H54 (cell line): ENCODE results near the gene BEST4.
"Not testable (repeated sequence)": the region's sequence is repeated elsewhere in the genome, so short reads cannot be mapped to it uniquely, and the experiment has no call there.

ENCODE experiments used
- DNase-seq: peaks from one replicate; pipeline ENCODE4 v3.0.0; 2011; ENCODE audit warnings: low spot score, mixed read lengths; ENCODE audit not compliant: insufficient read length
- FAIRE-seq: peaks from 3 replicates; lab custom pipeline; 2011; peaks lifted over from hg19 to GRCh38; lab: Jason Lieb, UNC
- POLR2A ChIP-seq: IDR thresholded peaks from 2 replicates; pipeline ENCODE4 v1.6.1; 2011; ENCODE audit warnings: low read depth, mild to moderate bottlenecking, low read length

The BEST4 gene

GRCh38 chr1:44783697-44784093 is 4.3 kb downstream of the BEST4 start:
- DNase-seq (no peak), FAIRE-seq (no peak)

GRCh38 chr1:44780583-44781121 is 7.3 kb downstream of the BEST4 start:
- DNase-seq, result no peak
- no peak for TF ChIP-seq POLR2A
- no peak for FAIRE-seq

More at GRCh38 chr1:44783697-44784093, 4.3 kb downstream of the BEST4 start:
- TF ChIP-seq POLR2A, result no peak

GRCh38 chr1:44778705-44779576 is 9.0 kb downstream of the BEST4 start:
- no peak for DNase-seq
- TF ChIP-seq POLR2A, result no peak
- FAIRE-seq, result no peak

- FAIRE-seq (no peak), DNase-seq (no peak)
- no peak for TF ChIP-seq POLR2A
Observed at GRCh38 chr1:44777969-44778635, 9.9 kb downstream of the BEST4 start.

DNA sequence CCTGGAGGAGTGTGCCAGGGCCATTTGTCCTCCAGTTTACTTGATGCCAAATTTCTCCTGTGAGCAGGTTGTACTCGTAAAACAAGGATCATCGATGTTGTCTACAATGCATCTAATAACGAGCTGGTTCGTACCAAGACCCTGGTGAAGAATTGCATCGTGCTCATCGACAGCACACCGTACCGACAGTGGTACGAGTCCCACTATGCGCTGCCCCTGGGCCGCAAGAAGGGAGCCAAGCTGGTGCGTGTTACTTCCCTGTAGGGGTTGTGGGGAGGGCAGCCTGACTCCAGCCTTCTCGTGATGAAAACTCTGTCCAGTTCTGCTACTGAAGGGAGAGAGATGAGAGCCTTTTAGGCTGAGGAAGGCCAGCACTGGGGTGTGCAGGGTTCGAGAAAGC is 10.4 kb downstream of the BEST4 start:
- FAIRE-seq (no peak), DNase-seq (no peak)
- TF ChIP-seq POLR2A, result no peak

DNA sequence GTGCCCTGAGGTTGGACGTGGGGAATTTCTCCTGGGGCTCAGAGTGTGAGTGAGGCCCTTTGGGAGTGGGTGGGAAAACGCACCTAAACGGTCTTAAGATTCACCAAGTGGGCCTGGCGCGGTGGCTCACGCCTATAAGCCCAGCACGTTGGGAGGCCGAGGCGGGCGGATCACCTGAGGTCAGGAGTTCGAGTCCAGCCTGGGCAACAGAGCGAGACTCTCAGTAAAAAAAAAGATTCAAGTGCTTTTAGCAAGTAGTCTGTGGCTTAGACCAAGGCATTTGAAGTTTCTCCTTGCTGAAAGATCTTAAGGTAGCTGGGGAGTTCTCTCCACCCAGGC is 11.3 kb downstream of the BEST4 start:
- FAIRE-seq (no peak), DNase-seq (no peak)
- no peak for TF ChIP-seq POLR2A

- no peak for TF ChIP-seq POLR2A
- no peak for FAIRE-seq
- DNase-seq, result no peak
Observed at GRCh38 chr1:44775930-44776729, 11.8 kb downstream of the BEST4 start.

GRCh38 chr1:44775078-44775929 is 12.7 kb downstream of the BEST4 start, which contains the start of gene RPS8:
Gene RPS8, plus strand, starts transcription at chr1:44775540. Its CDS starts 57 bp downstream, at chr1:44775597.
- peak; percentile 96 for TF ChIP-seq POLR2A
- FAIRE-seq (no peak), DNase-seq (peak; percentile 63)

GRCh38 chr1:44766421-44766820 is 21.5 kb downstream of the BEST4 start:
- not testable (repeated sequence) for FAIRE-seq, DNase-seq

DNA sequence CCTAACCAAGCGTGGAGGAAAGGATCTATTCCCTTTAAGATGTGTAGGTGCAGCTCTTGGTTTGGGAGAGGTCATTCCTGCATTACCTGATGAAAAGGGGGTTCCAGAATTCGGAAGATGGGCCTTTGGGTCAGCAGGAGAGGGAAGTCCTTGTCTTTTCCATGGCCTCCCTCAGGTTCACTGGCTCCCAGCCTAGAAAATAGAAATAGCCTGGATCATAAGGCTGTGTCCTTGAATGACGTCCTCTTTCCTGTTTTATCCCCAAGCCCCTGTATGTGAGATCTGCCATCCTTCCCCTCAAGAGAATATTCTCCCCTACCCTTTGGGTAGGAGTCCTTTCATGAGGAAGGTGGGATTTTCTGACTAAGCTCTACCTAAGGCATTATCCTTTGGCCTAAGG is 27.1 kb downstream of the BEST4 start:
- TF ChIP-seq POLR2A, result no peak
- FAIRE-seq, result no peak

GRCh38 chr1:44759077-44759476 is 28.9 kb downstream of the BEST4 start:
- DNase-seq (no peak), FAIRE-seq (no peak)
- TF ChIP-seq POLR2A, result no peak

More for the DNA sequence above, 27.1 kb downstream of the BEST4 start:
- no peak for DNase-seq

DNA sequence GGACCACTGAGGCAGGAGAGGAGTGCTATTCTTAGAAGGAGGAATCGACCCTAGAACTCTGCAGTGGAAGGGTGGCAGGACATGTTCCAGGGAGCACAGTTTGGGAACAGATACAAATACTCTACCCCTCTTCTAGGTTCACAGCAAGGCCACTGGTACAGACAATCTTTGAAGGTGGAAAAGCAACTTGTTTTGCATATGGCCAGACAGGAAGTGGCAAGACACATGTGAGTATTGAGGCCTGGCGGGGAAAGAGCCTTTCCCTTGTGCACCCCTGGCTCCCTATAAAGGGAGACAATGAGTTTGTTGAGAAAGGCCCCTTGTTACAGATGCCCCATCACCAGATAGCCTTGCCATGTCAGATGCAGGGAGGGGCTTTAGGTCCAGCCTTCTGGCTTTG is 30.6 kb downstream of the BEST4 start:
- TF ChIP-seq POLR2A, result no peak
- FAIRE-seq, result no peak
- DNase-seq, result no peak

DNA sequence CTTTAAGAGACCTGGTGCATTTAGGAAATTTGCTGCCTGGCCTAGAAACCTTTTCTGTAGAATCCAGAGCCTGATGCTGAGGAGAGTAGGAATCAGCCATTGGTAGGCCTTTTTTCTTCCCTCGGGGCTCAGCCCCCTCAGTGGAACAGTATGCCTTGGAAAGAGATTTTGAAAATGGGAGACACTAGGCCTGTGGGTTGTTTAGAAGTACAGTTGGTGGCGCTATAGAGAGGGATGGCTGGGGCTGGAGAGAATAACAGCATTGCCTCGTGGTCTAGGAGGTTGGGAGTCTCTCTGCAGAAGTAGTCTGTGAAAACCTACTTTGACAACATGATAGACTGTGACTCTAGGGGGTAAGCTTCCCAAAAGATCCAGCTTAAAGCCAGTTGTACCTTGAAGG is 40.1 kb downstream of the BEST4 start:
- TF ChIP-seq POLR2A, result no peak
- DNase-seq (no peak), FAIRE-seq (no peak)

- DNase-seq (no peak), FAIRE-seq (no peak)
- no peak for TF ChIP-seq POLR2A
Observed at GRCh38 chr1:44743211-44743610, 44.8 kb downstream of the BEST4 start.
